Vagina (tissue), 2 donors: ENCODE measurements around the gene GLYAT. TPM values are rescaled to one million over a fixed set of nuclear protein-coding genes. Genes with fewer than 3 reads are reported as not detected.

ENCODE experiments used
- DNase-seq, 2 donors: peaks; one replicate each; pipeline ENCODE4 v3.0.0-alpha.2; 2017; ENCODE audit errors: extremely low spot score in 2 of 2
- H3K27ac ChIP-seq: fragments of 200-600 bp; sonication (generic); one replicate; pipeline ENCODE4 v1.5.1; 2019
- H3K27me3 ChIP-seq: fragments of 200-600 bp; sonication (generic); one replicate; pipeline ENCODE4 v1.5.1; 2019
- H3K36me3 ChIP-seq, 2 donors: fragments of 200-600 bp; sonication (generic); one replicate each; pipeline ENCODE4 v1.5.1; 2017 to 2019
- H3K4me1 ChIP-seq: fragments of 200-600 bp; sonication (generic); one replicate; pipeline ENCODE4 v1.5.1; 2019
- H3K4me3 ChIP-seq, 2 donors: fragments of 200-600 bp; sonication (generic); 1 replicate in 1 of 2; 2 replicates in 1 of 2; pipeline ENCODE4 v1.5.1; 2016 to 2019
- H3K9me3 ChIP-seq: fragments of 200-600 bp; sonication (generic); one replicate; pipeline ENCODE4 v1.5.1; 2019
- POLR2A ChIP-seq, 2 donors: fragments of 450-650 bp; IDR thresholded peaks; one replicate each; pipeline ENCODE4 v1.6.1; 2017; ENCODE audit warnings: antibody characterized with exemption in 2 of 2, mild to moderate bottlenecking in 2 of 2, moderate library complexity in 2 of 2
- POLR2AphosphoS5 ChIP-seq, 2 donors: sonication (generic); formaldehyde crosslinking; IDR thresholded peaks; one replicate each; pipeline ENCODE4 v1.9.0; 2017; ENCODE audit warnings: antibody characterized with exemption in 2 of 2, mild to moderate bottlenecking in 2 of 2, low read depth in 1 of 2; ENCODE audit not compliant: insufficient read depth in 1 of 2
- intact Hi-C: fragments of 100-400 bp; cut with DNase I; formaldehyde crosslinking; loops from one replicate; pipeline ENCODE4 v1.15.1; 2023
- total RNA-seq: library from RNA; depleted of rRNA; stranded (reverse); fragments of >200 nt; gene quantifications from one replicate; pipeline ENCODE4 v1.2.3, GENCODE V29; 2016
- TF ChIP-seq, protein P1 (sequence below), 3 experiments: fragments of 450-650 bp in 2 of 3; fragments of 200-600 bp in 1 of 3; sonication (generic) in 1 of 3; IDR thresholded peaks; one replicate each; pipeline ENCODE4 v1.5.1; 2017 to 2019; ENCODE audit warnings: antibody characterized with exemption in 3 of 3, mild to moderate bottlenecking in 2 of 3, moderate library complexity in 2 of 3

Gene GLYAT
- total RNA-seq, 1 donor from 2014 or later, result not detected

DNA sequence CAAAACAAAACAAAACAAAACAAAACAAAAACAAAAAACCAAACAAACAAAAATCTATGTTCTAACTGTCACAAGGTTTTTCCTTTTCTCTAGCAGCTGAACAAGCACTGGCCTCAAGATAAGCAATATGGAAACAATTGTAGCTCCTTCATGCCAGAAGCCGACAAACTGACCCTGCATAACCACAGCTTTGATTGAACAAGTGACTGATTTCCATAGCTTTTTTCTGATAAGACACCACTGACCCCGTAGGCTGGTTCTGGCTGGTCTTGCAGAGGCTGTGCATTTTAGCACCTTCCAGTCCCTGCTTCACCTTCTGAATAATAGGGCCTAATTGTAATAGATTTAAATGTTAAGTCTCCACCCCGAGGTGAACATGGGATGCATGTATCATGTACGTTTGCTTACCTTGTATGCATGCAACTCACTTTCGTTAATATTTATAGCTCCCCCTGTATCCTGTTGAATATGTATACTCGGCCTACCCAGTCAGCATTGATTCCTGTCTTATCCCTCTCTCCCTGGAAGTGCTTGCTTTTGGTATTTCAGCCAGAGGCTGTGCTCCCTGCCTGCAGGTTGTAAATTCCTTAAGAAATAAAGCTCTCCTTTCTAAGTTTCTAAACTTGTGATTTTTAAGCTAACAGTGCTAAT is 59.6 kb downstream of the GLYAT start:
- Histone ChIP-seq H3K27me3 (no peaks in the 10 kb centered on the region), H3K9me3 (no peaks in the 10 kb centered on the region), H3K4me1 (no peaks in the 10 kb centered on the region), H3K4me3 (no peak overlapping the region), H3K27ac (no peak overlapping the region), H3K36me3 (no peaks in the 10 kb centered on the region)
- TF ChIP-seq, protein P1, sequence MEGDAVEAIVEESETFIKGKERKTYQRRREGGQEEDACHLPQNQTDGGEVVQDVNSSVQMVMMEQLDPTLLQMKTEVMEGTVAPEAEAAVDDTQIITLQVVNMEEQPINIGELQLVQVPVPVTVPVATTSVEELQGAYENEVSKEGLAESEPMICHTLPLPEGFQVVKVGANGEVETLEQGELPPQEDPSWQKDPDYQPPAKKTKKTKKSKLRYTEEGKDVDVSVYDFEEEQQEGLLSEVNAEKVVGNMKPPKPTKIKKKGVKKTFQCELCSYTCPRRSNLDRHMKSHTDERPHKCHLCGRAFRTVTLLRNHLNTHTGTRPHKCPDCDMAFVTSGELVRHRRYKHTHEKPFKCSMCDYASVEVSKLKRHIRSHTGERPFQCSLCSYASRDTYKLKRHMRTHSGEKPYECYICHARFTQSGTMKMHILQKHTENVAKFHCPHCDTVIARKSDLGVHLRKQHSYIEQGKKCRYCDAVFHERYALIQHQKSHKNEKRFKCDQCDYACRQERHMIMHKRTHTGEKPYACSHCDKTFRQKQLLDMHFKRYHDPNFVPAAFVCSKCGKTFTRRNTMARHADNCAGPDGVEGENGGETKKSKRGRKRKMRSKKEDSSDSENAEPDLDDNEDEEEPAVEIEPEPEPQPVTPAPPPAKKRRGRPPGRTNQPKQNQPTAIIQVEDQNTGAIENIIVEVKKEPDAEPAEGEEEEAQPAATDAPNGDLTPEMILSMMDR (IDR thresholded peaks at IDR 0.05), result no peak
- no peak for TF ChIP-seq POLR2A (IDR thresholded peaks at IDR 0.05)
- TF ChIP-seq POLR2AphosphoS5 (IDR thresholded peaks at IDR 0.05; ENCODE audit: insufficient read depth in 1 of 2, low read depth in 1 of 2), result no peak
- no peak for DNase-seq
- intact Hi-C loops, result no loop called here

DNA sequence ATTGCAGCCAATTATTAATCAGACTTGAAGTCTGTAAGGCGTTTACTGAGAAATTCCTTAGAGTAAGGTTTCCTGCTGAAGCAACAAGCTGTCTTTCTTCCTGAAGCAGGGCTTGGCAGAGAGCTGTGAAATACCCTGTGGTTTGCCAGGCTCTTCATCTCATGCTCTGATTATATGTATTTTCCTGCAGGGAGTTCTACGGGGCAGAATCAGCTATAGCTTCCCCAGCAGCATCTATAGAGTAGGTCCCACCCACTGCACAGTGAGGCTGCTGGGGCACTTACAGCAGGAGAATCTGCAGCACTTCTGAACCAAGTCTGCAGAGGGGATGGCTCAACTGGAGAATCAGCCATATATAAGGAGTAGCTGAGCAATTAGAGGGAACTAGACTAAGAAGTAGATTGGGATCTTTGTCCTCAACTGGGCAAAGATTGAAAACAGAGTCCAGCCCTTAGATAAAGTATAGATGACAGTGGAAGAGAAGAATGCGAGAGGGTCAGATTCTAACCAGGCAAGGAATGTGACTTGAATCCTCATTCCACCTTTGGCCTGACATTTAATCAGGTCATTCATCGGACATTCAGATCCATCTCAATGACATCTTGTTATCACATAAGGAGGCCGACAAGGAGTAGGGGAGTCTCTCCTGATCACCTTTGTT is 71.7 kb downstream of the GLYAT start:
- Histone ChIP-seq H3K4me3 (no peak overlapping the region), H3K9me3 (no peaks in the 10 kb centered on the region), H3K27ac (no peak overlapping the region), H3K36me3 (no peaks in the 10 kb centered on the region), H3K27me3 (no peaks in the 10 kb centered on the region), H3K4me1 (no peaks in the 10 kb centered on the region)
- no peak for TF ChIP-seq POLR2A (IDR thresholded peaks at IDR 0.05)
- no peak for TF ChIP-seq POLR2AphosphoS5 (IDR thresholded peaks at IDR 0.05; ENCODE audit: insufficient read depth in 1 of 2, low read depth in 1 of 2)
- TF ChIP-seq, protein P1 (IDR thresholded peaks at IDR 0.05), result no peak
- DNase-seq, result no peak
- intact Hi-C loops, result loop anchor here (10.0 kb wide), 1 partner anchor 495 kb away; no protein-coding TSS in a partner anchor

- intact Hi-C loops, result loop anchor here (10.0 kb wide), 1 partner anchor 495 kb away; no protein-coding TSS in a partner anchor
- Histone ChIP-seq H3K27me3 (no peaks in the 10 kb centered on the region), H3K9me3 (no peaks in the 10 kb centered on the region), H3K4me1 (no peaks in the 10 kb centered on the region), H3K4me3 (no peak overlapping the region), H3K27ac (no peak overlapping the region), H3K36me3 (no peaks in the 10 kb centered on the region)
- no peak for DNase-seq
- TF ChIP-seq, protein P1 (IDR thresholded peaks at IDR 0.05), result no peak
- no peak for TF ChIP-seq POLR2A (IDR thresholded peaks at IDR 0.05)
- no peak for TF ChIP-seq POLR2AphosphoS5 (IDR thresholded peaks at IDR 0.05; ENCODE audit: insufficient read depth in 1 of 2, low read depth in 1 of 2)
Measured at GRCh38 chr11:58659404-58659803, 72.3 kb downstream of the GLYAT start.

Other genes with a start within 250 kb of the GLYAT start
- not detected for gene OR5B21, start 223.8 kb downstream of the GLYAT start, total RNA-seq
- 24.3 TPM for gene LPXN, start 156.1 kb downstream of the GLYAT start, total RNA-seq
- 35.4 TPM for gene ZFP91, start 152.9 kb downstream of the GLYAT start, total RNA-seq
- not detected for gene CNTF, start 109.3 kb downstream of the GLYAT start, total RNA-seq
- not detected for gene GLYATL2, start 112.8 kb upstream of the GLYAT start, total RNA-seq
- not detected for gene GLYATL1, start 207.5 kb upstream of the GLYAT start, total RNA-seq